ENCODE data around the gene PDGFC.

The PDGFC gene

GRCh38 chr4:156782491-156782890 is 189.1 kb downstream of the PDGFC start:
- DNase-seq (ENCODE audit: low spot score) = no peak

GRCh38 chr4:156781852-156782251 is 189.7 kb downstream of the PDGFC start:
- no peak for DNase-seq (ENCODE audit: low spot score)

GRCh38 chr4:156779774-156780173 is 191.8 kb downstream of the PDGFC start:
- no peak for DNase-seq (ENCODE audit: low spot score)

- no peak for DNase-seq (ENCODE audit: low spot score)
Measured at GRCh38 chr4:156779042-156779441, 192.6 kb downstream of the PDGFC start.

GRCh38 chr4:156778606-156779005 is 193.0 kb downstream of the PDGFC start:
- DNase-seq (ENCODE audit: low spot score) = no peak

- DNase-seq (ENCODE audit: low spot score) = no peak
Measured at GRCh38 chr4:156778093-156778492, 193.5 kb downstream of the PDGFC start.

GRCh38 chr4:156775813-156776212 is 195.8 kb downstream of the PDGFC start:
- no peak for DNase-seq (ENCODE audit: low spot score)

- no peak for DNase-seq (ENCODE audit: low spot score)
Measured at GRCh38 chr4:156774422-156774821, 197.2 kb downstream of the PDGFC start.

- no peak for DNase-seq (ENCODE audit: low spot score)
Measured at GRCh38 chr4:156773648-156774357, 197.8 kb downstream of the PDGFC start.

- DNase-seq (ENCODE audit: low spot score) = no peak
Measured at GRCh38 chr4:156771171-156771837, 200.3 kb downstream of the PDGFC start.

GRCh38 chr4:156770140-156770539 is 201.5 kb downstream of the PDGFC start:
- no peak for DNase-seq (ENCODE audit: low spot score)

GRCh38 chr4:156767911-156768415 is 203.6 kb downstream of the PDGFC start:
- no peak for DNase-seq (ENCODE audit: low spot score)

GRCh38 chr4:156766846-156767245 is 204.8 kb downstream of the PDGFC start:
- DNase-seq (ENCODE audit: low spot score) = no peak

GRCh38 chr4:156765277-156765676 is 206.3 kb downstream of the PDGFC start:
- no peak for DNase-seq (ENCODE audit: low spot score)

- DNase-seq (ENCODE audit: low spot score) = no peak
Measured at GRCh38 chr4:156764846-156765245, 206.8 kb downstream of the PDGFC start.

GRCh38 chr4:156764145-156764544 is 207.5 kb downstream of the PDGFC start:
- no peak for DNase-seq (ENCODE audit: low spot score)

GRCh38 chr4:156763511-156763910 is 208.1 kb downstream of the PDGFC start:
- DNase-seq (ENCODE audit: low spot score) = no peak

GRCh38 chr4:156762851-156763250 is 208.7 kb downstream of the PDGFC start:
- no peak for DNase-seq (ENCODE audit: low spot score)

GRCh38 chr4:156756118-156756517 is 215.5 kb downstream of the PDGFC start:
- no peak for DNase-seq (ENCODE audit: low spot score)

GRCh38 chr4:156754832-156755570 is 216.6 kb downstream of the PDGFC start:
- DNase-seq (ENCODE audit: low spot score) = no peak

GRCh38 chr4:156751486-156751885 is 220.1 kb downstream of the PDGFC start:
- DNase-seq (ENCODE audit: low spot score) = no peak

GRCh38 chr4:156749426-156750403 is 221.9 kb downstream of the PDGFC start:
- no peak for DNase-seq (ENCODE audit: low spot score)
